Right lobe of liver (tissue), 6 donors: ENCODE results near the gene DDX4. TPM values are rescaled to one million over a fixed set of nuclear protein-coding genes. Genes with fewer than 3 reads are reported as not detected.

ENCODE experiments used
- ATAC-seq, 4 donors: fragments of 200-7000 bp; cut with Tn5 transposase; one replicate each; pipeline ENCODE4 v1.9.1; 2020; ENCODE audit warnings: mild to moderate bottlenecking in 4 of 4, moderate library complexity in 4 of 4
- DNase-seq, 3 donors: peaks; one replicate each; pipeline ENCODE4 v3.0.0-alpha.2; 2020
- H3K27ac ChIP-seq, 3 donors: fragments of 200-600 bp; one replicate each; pipeline ENCODE4 v1.8.0; 2022
- H3K27me3 ChIP-seq, 2 donors: fragments of 200-600 bp; one replicate each; pipeline ENCODE4 v1.8.0; 2022
- H3K36me3 ChIP-seq, 4 donors: fragments of 200-600 bp; sonication (generic) in 1 of 4; one replicate each; pipeline versions ENCODE4 v1.5.1 to v1.8.0; 2017 to 2022; ENCODE audit warnings: control low read depth in 1 of 4
- H3K4me1 ChIP-seq, 4 donors: fragments of 200-600 bp; sonication (generic) in 1 of 4; one replicate each; pipeline versions ENCODE4 v1.5.1 to v1.8.0; 2017 to 2022; ENCODE audit warnings: control low read depth in 1 of 4
- H3K4me3 ChIP-seq, 3 donors: fragments of 200-600 bp; one replicate each; pipeline ENCODE4 v1.8.0; 2022
- H3K9me3 ChIP-seq, 4 donors: fragments of 200-600 bp; sonication (generic) in 1 of 4; one replicate each; pipeline versions ENCODE4 v1.5.1 to v1.8.0; 2017 to 2022; ENCODE audit warnings: control low read depth in 1 of 4
- POLR2A ChIP-seq: fragments of 450-650 bp; IDR thresholded peaks from one replicate; pipeline ENCODE4 v1.6.1; 2017; ENCODE audit warnings: antibody characterized with exemption, mild to moderate bottlenecking
- WGBS: methylation state at CpG from one replicate; pipeline ENCODE4 v1.1.6; 2018; ENCODE audit warnings: low coverage, low lambda C conversion rate; ENCODE audit not compliant: insufficient coverage; ENCODE audit errors: missing lambda C conversion rate; 5-methylcytosine and 5-hydroxymethylcytosine counted together
- intact Hi-C, 2 donors: fragments of 100-400 bp; cut with DNase I; formaldehyde crosslinking; loops; one replicate each; pipeline versions ENCODE4 v1.11.2 to v1.14.1; 2022
- total RNA-seq, 6 experiments: library from RNA; depleted of rRNA in 2 of 6; stranded (reverse); fragments of >200 nt in 2 of 6; fragmentation: NEBNext Ultra II Directional in 3 of 6; extraction: Animal tissue kit (Norgen Biotek cat#: 25700) in 3 of 6; gene quantifications; one replicate each; pipeline versions ENCODE4 v1.1.0 to v1.2.4, GENCODE V29; 2016 to 2023
- TF ChIP-seq, protein P1 (sequence below), 4 donors: fragments of 200-600 bp in 3 of 4; fragments of 450-650 bp in 1 of 4; IDR thresholded peaks; one replicate each; pipeline versions ENCODE4 v1.5.1 to v1.8.0; 2016 to 2022; ENCODE audit warnings: antibody characterized with exemption in 4 of 4, mild to moderate bottlenecking in 2 of 4
- donor health status: DM: no; HTN: yes; CAD: no.
- donor health status: DM: no; HTN: no; CAD: no.
- donor health status: DM: no; HTN: no; CAD: no.
- donor health status: DM: no; HTN: yes; CAD: no.
- donor health status: DM: no; HTN: yes; CAD: no.

DDX4 gene
- total RNA-seq, 6 experiments from 2014 or later: not detected

DNA sequence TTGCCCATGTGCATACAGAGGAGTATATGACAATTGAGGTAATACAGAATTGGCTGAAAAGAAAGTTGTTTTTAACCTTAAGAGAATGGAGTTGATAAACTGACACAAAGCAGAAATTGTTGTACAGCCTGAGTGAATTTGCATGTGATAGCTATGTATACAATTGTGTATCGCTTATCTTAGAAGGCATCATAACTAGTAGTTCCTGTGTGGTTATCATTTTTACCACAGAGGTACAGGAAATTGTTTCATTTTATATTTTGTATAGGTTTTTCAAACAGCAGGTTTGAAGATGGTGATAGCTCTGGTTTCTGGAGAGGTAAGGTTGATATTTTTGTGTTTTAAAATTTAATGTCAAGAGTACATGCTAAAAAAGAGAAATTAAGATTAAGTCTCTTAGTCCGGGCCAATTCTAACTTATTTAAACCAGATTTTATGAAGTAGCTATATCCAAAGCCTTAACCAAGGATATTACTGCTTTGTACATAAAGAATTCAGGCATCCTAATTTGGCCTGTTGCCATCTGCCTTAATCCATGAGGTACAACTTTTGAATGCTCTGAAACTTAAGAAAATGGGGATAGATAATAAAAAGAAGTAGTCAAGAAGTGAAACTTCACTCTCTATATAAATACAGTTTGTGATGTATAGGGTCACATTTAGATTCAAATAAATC, 26.0 kb downstream of the DDX4 start:
- no peak overlapping the region for H3K4me3 ChIP-seq
- DNase-seq: no peak
- no peak for ATAC-seq
- no peaks in the 10 kb centered on the region for H3K9me3 ChIP-seq
- no peaks in the 10 kb centered on the region for H3K36me3 ChIP-seq
- no peak overlapping the region for H3K27ac ChIP-seq
- intact Hi-C loops: no loop called here
- H3K4me1 ChIP-seq: no peaks in the 10 kb centered on the region
- WGBS: 63% methylated on average over 2 of the region's 2 CpGs
- TF ChIP-seq, protein P1, sequence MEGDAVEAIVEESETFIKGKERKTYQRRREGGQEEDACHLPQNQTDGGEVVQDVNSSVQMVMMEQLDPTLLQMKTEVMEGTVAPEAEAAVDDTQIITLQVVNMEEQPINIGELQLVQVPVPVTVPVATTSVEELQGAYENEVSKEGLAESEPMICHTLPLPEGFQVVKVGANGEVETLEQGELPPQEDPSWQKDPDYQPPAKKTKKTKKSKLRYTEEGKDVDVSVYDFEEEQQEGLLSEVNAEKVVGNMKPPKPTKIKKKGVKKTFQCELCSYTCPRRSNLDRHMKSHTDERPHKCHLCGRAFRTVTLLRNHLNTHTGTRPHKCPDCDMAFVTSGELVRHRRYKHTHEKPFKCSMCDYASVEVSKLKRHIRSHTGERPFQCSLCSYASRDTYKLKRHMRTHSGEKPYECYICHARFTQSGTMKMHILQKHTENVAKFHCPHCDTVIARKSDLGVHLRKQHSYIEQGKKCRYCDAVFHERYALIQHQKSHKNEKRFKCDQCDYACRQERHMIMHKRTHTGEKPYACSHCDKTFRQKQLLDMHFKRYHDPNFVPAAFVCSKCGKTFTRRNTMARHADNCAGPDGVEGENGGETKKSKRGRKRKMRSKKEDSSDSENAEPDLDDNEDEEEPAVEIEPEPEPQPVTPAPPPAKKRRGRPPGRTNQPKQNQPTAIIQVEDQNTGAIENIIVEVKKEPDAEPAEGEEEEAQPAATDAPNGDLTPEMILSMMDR (IDR thresholded peaks at IDR 0.05): no peak
- no peak for TF ChIP-seq POLR2A
- H3K27me3 ChIP-seq: no peaks in the 10 kb centered on the region

DNA sequence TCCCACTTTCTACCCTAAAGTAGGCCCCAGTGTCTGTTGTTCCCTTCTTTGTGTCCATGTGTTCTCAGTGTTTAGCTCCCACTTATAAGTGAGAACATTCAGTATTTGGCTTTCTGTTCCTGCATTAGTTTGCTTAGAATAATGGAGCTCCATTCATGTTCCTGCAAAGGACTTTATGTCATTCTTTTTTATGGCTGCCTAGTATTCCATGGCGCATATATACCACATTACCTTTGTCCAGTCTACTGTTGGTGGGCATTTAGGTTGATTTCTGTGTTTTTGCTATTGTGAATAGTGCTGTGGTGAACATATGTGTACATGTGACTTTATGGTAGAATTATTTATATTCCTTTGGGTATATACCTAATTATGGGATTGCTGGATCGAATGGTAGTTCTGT, 30.4 kb downstream of the DDX4 start:
- no peaks in the 10 kb centered on the region for H3K27me3 ChIP-seq
- WGBS: 93% methylated on average over 2 of the region's 2 CpGs
- H3K9me3 ChIP-seq: no peaks in the 10 kb centered on the region
- H3K4me1 ChIP-seq: no peaks in the 10 kb centered on the region
- TF ChIP-seq, protein P1 (IDR thresholded peaks at IDR 0.05): no peak
- TF ChIP-seq POLR2A: no peak
- intact Hi-C loops: no loop called here
- no peak overlapping the region for H3K4me3 ChIP-seq
- ATAC-seq (no peak), DNase-seq (no peak)
- H3K36me3 ChIP-seq: no peaks in the 10 kb centered on the region
- H3K27ac ChIP-seq: no peak overlapping the region

DNA sequence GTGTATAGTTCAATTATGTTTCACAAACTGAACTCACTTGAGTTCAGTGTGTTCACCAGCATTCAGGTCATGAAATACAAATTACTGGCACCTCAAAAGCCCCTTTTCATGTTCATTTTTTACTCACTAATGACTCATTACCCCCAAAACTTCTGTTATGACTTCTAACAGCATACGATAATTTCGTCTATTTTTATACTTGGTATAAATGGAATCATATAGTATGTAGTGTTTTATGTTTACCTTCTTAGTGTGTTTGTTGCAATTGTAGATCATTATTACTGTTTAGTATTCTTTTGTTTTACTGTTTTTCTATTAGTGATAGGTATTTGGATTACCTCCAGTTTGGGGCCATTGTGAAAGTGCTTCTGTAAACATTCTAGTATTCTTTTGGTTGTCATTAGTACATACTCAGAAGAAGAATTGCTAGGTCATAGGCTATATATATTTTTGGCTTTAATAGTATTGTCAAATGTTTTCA, 33.4 kb downstream of the DDX4 start:
- H3K36me3 ChIP-seq: no peaks in the 10 kb centered on the region

GRCh38 chr5:55773057-55773456, 35.2 kb downstream of the DDX4 start:
- Histone ChIP-seq H3K27me3 (no peaks in the 10 kb centered on the region), H3K4me1 (no peaks in the 10 kb centered on the region), H3K36me3 (no peaks in the 10 kb centered on the region), H3K4me3 (no peak overlapping the region), H3K9me3 (no peaks in the 10 kb centered on the region), H3K27ac (no peak overlapping the region)
- DNase-seq (no peak), ATAC-seq (no peak)
- WGBS: 50% methylated on average over 1 of the region's 1 CpG
- TF ChIP-seq, protein P1 (IDR thresholded peaks at IDR 0.05): no peak
- TF ChIP-seq POLR2A: no peak
- intact Hi-C loops: no loop called here

More for the DNA sequence above, 33.4 kb downstream of the DDX4 start:
- H3K9me3 ChIP-seq: no peaks in the 10 kb centered on the region
- no peaks in the 10 kb centered on the region for H3K4me1 ChIP-seq
- intact Hi-C loops: no loop called here
- DNase-seq (no peak), ATAC-seq (no peak)
- 83% methylated on average over 2 of the region's 2 CpGs for WGBS
- H3K4me3 ChIP-seq: no peak overlapping the region
- no peak for TF ChIP-seq POLR2A
- TF ChIP-seq, protein P1 (IDR thresholded peaks at IDR 0.05): no peak
- H3K27ac ChIP-seq: no peak overlapping the region
- H3K27me3 ChIP-seq: no peaks in the 10 kb centered on the region
